ENCODE results near the gene NPM1.

DNA sequence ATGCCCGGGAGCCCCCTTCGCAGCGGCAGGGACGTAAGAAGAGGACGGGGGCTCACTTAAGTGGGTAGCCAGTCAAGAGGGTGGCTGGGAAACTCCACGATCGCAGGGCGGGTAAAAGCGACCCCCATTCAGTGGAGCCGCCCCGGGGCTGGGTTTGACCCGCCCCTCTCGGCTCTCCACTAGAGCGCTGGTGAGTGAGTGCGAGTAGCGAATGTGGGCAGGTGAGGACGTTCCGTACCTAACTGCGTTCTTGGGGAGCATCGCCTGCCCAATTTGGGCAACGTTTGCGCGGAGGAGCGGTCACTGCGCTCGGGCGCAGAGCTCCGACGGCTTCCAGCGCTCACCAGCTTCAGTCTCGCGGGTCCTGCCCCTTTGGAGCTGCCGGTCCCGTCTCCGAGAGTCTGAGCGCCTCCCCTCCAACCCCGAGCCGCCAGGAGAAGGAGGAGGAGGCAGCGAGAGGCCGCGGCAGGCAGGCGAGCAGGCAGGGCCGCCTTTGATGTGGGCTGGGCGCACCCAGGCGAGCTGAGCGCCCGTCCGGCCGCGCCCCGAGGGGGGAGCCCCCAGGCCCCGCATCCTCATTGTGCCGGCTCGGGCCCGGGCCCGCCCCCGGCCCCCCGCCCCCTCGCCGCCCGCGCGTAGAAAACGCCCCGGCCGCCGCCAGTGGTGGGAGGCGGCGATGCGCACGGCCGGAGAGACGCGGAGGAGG, 31.5 kb downstream of the NPM1 start, which contains the start of gene FGF18:
- no peak for TF ChIP-seq TEAD4 (CRISPR knock-in tag; IDR thresholded peaks at IDR 0.05)
- TF ChIP-seq CTCF (IDR thresholded peaks at IDR 0.05), result no peak
- no peak for TF ChIP-seq NFYB (CRISPR knock-in tag; conservative IDR thresholded peaks at IDR 0.05; ENCODE audit: low read depth)
- no peak for TF ChIP-seq CREB1 (CRISPR knock-in tag; IDR thresholded peaks at IDR 0.05)
- TF ChIP-seq ZNF232 (CRISPR knock-in tag; IDR thresholded peaks at IDR 0.05), result no peak
- TF ChIP-seq ATF3 (CRISPR knock-in tag; conservative IDR thresholded peaks at IDR 0.05), result no peak
- TF ChIP-seq ATF1 (CRISPR knock-in tag; IDR thresholded peaks at IDR 0.05), result no peak
- no peak for TF ChIP-seq PRDM15 (CRISPR knock-in tag; IDR thresholded peaks at IDR 0.05)
- TF ChIP-seq GABPB1 (CRISPR knock-in tag; IDR thresholded peaks at IDR 0.05), result no peak
- no peak for TF ChIP-seq CREM (CRISPR knock-in tag; IDR thresholded peaks at IDR 0.05)
